ENCODE measurements around the gene CDK15.
"Not testable (repeated sequence)": the region's sequence is repeated elsewhere in the genome, so short reads cannot be mapped to it uniquely, and the experiment has no call there.

Gene CDK15

DNA sequence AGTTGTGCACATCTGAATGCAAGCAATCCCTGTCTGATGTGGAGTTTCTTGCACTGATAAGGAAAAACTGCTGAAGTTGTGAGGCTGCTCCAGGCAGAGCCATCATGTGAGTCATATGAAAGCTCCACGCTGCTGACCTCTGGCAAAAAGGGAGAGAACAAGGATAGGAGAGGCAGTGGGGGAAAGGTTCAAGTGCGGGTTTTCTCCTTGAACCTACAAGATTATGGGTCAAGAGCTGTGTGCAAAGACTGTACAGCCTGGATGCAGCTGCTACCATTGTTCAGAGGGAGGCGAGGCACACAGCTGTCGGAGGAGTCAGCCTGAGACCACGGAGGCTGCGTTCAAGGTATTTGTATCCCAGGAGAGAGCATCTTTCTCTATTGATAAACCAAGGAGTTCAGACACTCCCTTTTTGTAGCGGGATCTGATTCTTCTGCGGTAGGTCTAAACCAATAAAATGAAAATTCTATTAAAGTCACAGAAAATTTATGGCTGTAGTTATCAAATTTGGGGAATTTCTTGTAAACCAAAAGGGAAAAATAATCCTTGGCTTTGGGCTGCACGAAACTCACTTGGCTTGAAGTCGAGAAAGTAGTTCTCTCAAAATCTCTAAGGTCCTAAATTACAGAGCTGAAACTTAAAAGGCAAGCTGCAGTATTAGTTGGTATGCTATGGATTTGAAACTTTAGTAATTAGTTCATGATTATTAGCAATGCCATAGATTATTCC lies at the start of gene CDK15:
TSS of gene CDK15 (plus strand) at position 96 of the 729 bp plus-strand sequence. CDS start at position 224, 128 bp downstream.
- no peak within 1 kb of the TSS for H3K4me3 ChIP-seq (ENCODE audit: low read depth in 1 of 2, low read length in 2 of 2)

DNA sequence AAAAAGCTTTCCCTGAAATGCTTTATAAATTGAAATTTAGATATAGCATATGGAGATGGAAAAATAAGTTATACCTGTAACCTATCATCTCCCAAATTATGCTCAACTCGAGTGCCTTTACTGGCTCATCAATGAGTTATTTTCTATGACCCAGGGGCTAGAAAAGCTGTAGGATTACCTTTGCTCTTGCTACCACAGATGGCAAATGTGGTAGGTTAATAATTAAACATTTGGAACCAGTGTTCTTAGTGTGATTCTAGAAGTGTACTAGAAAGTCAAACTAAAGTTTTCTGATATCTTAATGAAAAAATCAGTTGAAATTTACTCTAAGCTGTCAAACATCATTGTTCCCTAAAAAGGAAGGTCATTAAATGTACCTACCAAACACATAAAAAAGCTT lies 48.1 kb upstream of the CDK15 start:
- Histone ChIP-seq H3K4me3 (ENCODE audit: low read depth in 1 of 2, low read length in 2 of 2) (no peak overlapping the region), H3K4me1 (ENCODE audit: insufficient read depth, low read length) (no peaks in the 10 kb centered on the region), H3K27me3 (ENCODE audit: control insufficient read depth in 1 of 2, insufficient read depth in 2 of 2, low read length in 2 of 2) (no peaks in the 10 kb centered on the region), H3K36me3 (ENCODE audit: insufficient read depth, low read length) (peaks cover 34% of the 10 kb centered on the region), H3K9ac (ENCODE audit: low read length) (no peak overlapping the region), H3K9me3 (ENCODE audit: low read length) (no peaks in the 10 kb centered on the region), H3K27ac (ENCODE audit: low read depth, low read length) (no peak overlapping the region)

More for the DNA sequence above, at the start of gene CDK15:
- Histone ChIP-seq H3K27ac (ENCODE audit: low read depth, low read length) (no peak within 1 kb of the TSS), H3K4me1 (ENCODE audit: insufficient read depth, low read length) (no peaks in the 10 kb centered on the region), H3K27me3 (ENCODE audit: control insufficient read depth in 1 of 2, insufficient read depth in 2 of 2, low read length in 2 of 2) (no peaks in the 10 kb centered on the region), H3K9me3 (ENCODE audit: low read length) (no peaks in the 10 kb centered on the region), H3K9ac (ENCODE audit: low read length) (no peak within 1 kb of the TSS), H3K36me3 (ENCODE audit: insufficient read depth, low read length) (no peaks in the 10 kb centered on the region)

DNA sequence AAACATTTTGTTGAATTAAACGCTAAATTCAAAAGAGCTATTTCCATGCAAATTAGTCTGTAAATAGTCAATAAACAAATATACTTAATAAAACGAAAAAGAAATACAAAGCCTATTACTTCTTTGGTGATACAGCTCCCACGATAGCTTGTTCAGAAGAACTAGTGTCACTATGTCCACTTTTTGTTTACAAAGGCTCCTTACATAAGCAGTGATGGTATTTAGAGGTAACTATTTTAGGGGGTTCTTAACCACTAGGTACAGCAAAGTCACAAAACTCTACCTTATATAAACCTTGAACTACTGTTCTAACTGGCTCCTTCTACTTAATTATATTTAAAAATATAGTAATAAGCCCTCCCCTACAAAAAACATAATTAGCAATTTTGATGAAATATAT lies 47.5 kb upstream of the CDK15 start:
- no peak overlapping the region for H3K4me3 ChIP-seq (ENCODE audit: low read depth in 1 of 2, low read length in 2 of 2)
- no peaks in the 10 kb centered on the region for H3K9me3 ChIP-seq (ENCODE audit: low read length)
- H3K4me1 ChIP-seq (ENCODE audit: insufficient read depth, low read length): no peaks in the 10 kb centered on the region
- peaks cover 38% of the 10 kb centered on the region for H3K36me3 ChIP-seq (ENCODE audit: insufficient read depth, low read length)
- no peak overlapping the region for H3K27ac ChIP-seq (ENCODE audit: low read depth, low read length)
- H3K9ac ChIP-seq (ENCODE audit: low read length): no peak overlapping the region
- H3K27me3 ChIP-seq (ENCODE audit: control insufficient read depth in 1 of 2, insufficient read depth in 2 of 2, low read length in 2 of 2): no peaks in the 10 kb centered on the region

DNA sequence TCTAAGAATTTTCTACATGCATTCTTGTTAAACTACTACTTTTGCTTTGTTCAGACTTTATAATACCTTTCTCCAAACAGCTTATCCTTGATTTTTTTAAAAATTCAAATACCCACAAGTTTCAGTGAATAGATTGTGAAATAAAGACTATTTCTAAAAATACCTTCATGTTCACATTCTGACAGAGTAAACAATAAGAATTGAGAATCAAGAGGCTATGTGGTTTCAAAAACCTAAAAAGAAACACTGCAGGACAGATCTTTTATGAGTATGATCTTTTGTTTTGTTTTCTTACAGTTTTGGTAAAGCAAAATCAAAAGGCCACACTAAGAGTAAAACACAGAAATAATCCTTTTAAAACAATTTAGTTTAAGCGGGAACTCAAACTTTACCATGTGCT lies 46.8 kb upstream of the CDK15 start:
- Histone ChIP-seq H3K36me3 (ENCODE audit: insufficient read depth, low read length) (peaks cover 34% of the 10 kb centered on the region), H3K27ac (ENCODE audit: low read depth, low read length) (no peak overlapping the region), H3K9ac (ENCODE audit: low read length) (no peak overlapping the region), H3K4me3 (ENCODE audit: low read depth in 1 of 2, low read length in 2 of 2) (no peak overlapping the region), H3K9me3 (ENCODE audit: low read length) (no peaks in the 10 kb centered on the region), H3K4me1 (ENCODE audit: insufficient read depth, low read length) (no peaks in the 10 kb centered on the region), H3K27me3 (ENCODE audit: control insufficient read depth in 1 of 2, insufficient read depth in 2 of 2, low read length in 2 of 2) (no peaks in the 10 kb centered on the region)

DNA sequence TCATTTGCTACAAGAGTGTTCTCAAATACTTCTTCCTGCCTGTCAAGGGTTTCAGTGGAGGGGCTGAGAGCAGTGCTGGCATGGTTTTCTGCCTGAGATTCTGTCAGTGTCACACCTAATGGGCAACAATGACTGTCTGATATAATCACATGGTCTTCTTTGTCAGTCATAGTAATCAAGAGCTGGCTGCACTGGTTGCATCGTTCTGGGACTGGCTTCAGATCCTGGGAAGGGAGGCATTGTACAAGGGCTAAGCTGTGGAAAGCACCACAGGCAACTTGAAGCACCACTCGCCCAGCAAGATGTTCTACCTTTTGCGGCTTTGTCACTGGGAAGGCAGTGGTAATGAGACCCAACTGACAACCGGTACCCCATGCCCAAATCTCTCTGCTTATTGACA lies 45.2 kb upstream of the CDK15 start:
- Histone ChIP-seq H3K4me1 (ENCODE audit: insufficient read depth, low read length) (no peaks in the 10 kb centered on the region), H3K9me3 (ENCODE audit: low read length) (no peaks in the 10 kb centered on the region), H3K9ac (ENCODE audit: low read length) (no peak overlapping the region), H3K27me3 (ENCODE audit: control insufficient read depth in 1 of 2, insufficient read depth in 2 of 2, low read length in 2 of 2) (no peaks in the 10 kb centered on the region), H3K36me3 (ENCODE audit: insufficient read depth, low read length) (peaks cover 34% of the 10 kb centered on the region), H3K27ac (ENCODE audit: low read depth, low read length) (no peak overlapping the region), H3K4me3 (ENCODE audit: low read depth in 1 of 2, low read length in 2 of 2) (no peak overlapping the region)

DNA sequence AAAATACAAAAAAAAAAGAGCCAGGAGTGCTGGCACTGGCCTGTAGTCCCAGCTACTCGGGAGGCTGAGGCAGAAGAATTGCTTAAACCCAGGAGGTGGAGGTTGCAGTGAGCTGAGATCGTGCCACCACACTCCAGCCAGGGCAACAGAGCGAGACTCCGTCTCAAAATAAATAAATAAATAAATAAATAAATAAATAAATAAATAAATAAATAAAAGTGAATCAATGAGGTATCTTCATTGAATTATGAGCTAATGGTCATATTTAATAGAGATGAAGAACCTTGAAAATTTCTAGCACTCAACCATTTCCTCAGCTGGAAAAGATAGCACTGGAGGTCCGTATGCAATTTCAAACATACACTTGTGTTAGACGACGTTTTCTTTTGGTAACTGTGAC lies 41.9 kb upstream of the CDK15 start:
- not testable (repeated sequence) for H3K4me1 ChIP-seq (ENCODE audit: insufficient read depth, low read length); H3K9ac ChIP-seq (ENCODE audit: low read length); H3K9me3 ChIP-seq (ENCODE audit: low read length); H3K4me3 ChIP-seq (ENCODE audit: low read depth in 1 of 2, low read length in 2 of 2); H3K27me3 ChIP-seq (ENCODE audit: control insufficient read depth in 1 of 2, insufficient read depth in 2 of 2, low read length in 2 of 2); H3K27ac ChIP-seq (ENCODE audit: low read depth, low read length)
- H3K36me3 ChIP-seq (ENCODE audit: insufficient read depth, low read length): peaks cover 22% of the 10 kb centered on the region

DNA sequence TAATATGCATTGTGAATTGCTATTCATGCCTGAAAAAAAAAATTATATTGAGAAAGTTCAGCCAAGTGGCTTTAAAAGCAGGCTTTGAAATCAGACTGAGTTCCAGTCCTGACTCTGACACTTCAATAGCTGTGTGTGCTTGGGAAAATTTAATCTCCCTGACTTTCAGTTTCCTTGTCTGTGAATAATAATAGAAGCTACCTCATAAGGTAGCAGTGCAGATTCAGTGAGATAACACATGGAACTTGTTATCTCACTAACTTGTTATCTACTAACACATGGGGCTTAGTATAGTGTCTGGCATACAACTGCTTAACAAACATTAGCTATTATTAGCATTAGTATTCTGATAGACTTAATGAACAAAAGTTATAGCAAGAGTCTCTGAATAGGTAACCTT lies 40.5 kb upstream of the CDK15 start:
- no peaks in the 10 kb centered on the region for H3K9me3 ChIP-seq (ENCODE audit: low read length)
- no peak overlapping the region for H3K27ac ChIP-seq (ENCODE audit: low read depth, low read length)
- H3K4me3 ChIP-seq (ENCODE audit: low read depth in 1 of 2, low read length in 2 of 2): no peak overlapping the region
- H3K4me1 ChIP-seq (ENCODE audit: insufficient read depth, low read length): no peaks in the 10 kb centered on the region
- H3K27me3 ChIP-seq (ENCODE audit: control insufficient read depth in 1 of 2, insufficient read depth in 2 of 2, low read length in 2 of 2): no peaks in the 10 kb centered on the region
- H3K9ac ChIP-seq (ENCODE audit: low read length): no peak overlapping the region
- H3K36me3 ChIP-seq (ENCODE audit: insufficient read depth, low read length): peaks cover 14% of the 10 kb centered on the region

DNA sequence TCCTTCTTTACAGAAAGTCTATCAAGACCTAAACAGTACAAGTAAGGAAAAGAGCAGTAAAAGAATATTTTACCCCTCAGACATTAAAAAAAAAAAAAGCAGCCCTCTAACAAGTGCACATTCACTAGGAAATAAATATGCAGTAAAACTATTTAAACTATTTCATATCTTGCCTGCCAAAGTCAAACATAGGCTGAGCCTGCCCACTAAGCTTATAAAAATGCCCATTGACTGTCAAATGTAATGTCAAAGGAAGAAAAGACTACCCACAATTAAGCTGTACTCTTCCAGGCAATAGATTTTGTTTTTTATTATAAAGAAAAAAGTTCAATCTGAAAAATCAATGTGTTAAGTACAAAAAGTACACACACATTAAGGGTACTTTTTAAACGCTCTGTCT lies 37.4 kb upstream of the CDK15 start:
- Histone ChIP-seq H3K9me3 (ENCODE audit: low read length) (no peaks in the 10 kb centered on the region), H3K4me1 (ENCODE audit: insufficient read depth, low read length) (no peaks in the 10 kb centered on the region), H3K9ac (ENCODE audit: low read length) (no peak overlapping the region), H3K4me3 (ENCODE audit: low read depth in 1 of 2, low read length in 2 of 2) (no peak overlapping the region), H3K27ac (ENCODE audit: low read depth, low read length) (no peak overlapping the region), H3K27me3 (ENCODE audit: control insufficient read depth in 1 of 2, insufficient read depth in 2 of 2, low read length in 2 of 2) (no peaks in the 10 kb centered on the region), H3K36me3 (ENCODE audit: insufficient read depth, low read length) (no peaks in the 10 kb centered on the region)

DNA sequence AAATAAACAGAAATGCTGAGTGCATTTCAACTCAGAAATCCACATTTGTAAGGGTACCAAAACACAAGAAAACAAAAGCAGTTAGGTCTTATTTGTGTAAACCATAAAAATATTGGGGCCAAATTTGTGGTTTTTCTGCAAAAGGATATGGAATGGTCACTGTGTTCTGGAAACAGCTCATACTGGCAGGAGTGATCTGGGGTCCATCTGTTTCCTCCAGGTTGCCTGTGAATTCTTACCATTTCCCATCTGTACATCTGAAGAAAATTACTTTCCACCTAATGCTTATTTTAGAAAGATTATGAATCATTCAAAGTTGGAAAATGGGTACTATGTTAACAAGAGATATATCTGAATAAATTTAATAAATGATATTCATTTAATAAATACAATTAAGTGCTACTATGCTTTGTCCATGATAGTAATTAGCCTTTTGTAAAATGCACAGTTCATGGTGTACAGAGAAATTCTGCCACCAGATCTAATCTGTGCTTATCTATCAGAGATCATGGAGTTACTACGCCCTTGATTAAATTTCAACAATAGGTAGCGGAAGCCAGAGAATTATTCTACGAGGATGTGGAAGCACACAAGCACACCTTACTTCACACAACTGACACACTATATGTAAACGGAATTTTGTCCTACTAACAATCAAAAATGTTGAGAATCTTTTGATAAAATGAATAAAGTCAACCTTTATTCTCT lies 36.5 kb upstream of the CDK15 start:
- H3K27me3 ChIP-seq (ENCODE audit: control insufficient read depth in 1 of 2, insufficient read depth in 2 of 2, low read length in 2 of 2): no peaks in the 10 kb centered on the region
- no peaks in the 10 kb centered on the region for H3K36me3 ChIP-seq (ENCODE audit: insufficient read depth, low read length)
- H3K9ac ChIP-seq (ENCODE audit: low read length): no peak overlapping the region
- H3K27ac ChIP-seq (ENCODE audit: low read depth, low read length): no peak overlapping the region
- H3K4me3 ChIP-seq (ENCODE audit: low read depth in 1 of 2, low read length in 2 of 2): no peak overlapping the region
- H3K9me3 ChIP-seq (ENCODE audit: low read length): no peaks in the 10 kb centered on the region
- no peaks in the 10 kb centered on the region for H3K4me1 ChIP-seq (ENCODE audit: insufficient read depth, low read length)

DNA sequence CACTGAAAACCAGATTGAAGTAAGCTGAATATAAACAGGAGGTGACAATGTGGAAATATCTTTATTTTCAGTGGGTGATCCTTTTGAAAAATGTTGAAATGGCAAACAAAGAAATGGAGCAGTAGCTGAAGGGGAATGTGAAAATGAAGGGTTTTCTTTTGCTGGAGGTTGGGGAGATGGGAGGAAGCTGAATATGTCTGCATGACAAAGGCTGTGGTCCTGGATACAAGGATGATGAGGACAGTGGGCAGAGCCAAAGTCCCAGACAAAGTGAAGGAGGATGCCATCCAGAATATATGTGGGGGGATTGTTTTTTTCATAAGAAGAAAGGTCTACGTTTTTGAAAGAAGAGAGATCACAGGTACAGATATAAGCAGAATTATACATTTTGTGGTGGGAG lies 32.3 kb upstream of the CDK15 start:
- Histone ChIP-seq H3K4me1 (ENCODE audit: insufficient read depth, low read length) (peaks cover 4% of the 10 kb centered on the region), H3K27me3 (ENCODE audit: control insufficient read depth in 1 of 2, insufficient read depth in 2 of 2, low read length in 2 of 2) (no peaks in the 10 kb centered on the region), H3K9me3 (ENCODE audit: low read length) (no peaks in the 10 kb centered on the region), H3K9ac (ENCODE audit: low read length) (no peak overlapping the region), H3K4me3 (ENCODE audit: low read depth in 1 of 2, low read length in 2 of 2) (no peak overlapping the region), H3K27ac (ENCODE audit: low read depth, low read length) (no peak overlapping the region), H3K36me3 (ENCODE audit: insufficient read depth, low read length) (no peaks in the 10 kb centered on the region)

DNA sequence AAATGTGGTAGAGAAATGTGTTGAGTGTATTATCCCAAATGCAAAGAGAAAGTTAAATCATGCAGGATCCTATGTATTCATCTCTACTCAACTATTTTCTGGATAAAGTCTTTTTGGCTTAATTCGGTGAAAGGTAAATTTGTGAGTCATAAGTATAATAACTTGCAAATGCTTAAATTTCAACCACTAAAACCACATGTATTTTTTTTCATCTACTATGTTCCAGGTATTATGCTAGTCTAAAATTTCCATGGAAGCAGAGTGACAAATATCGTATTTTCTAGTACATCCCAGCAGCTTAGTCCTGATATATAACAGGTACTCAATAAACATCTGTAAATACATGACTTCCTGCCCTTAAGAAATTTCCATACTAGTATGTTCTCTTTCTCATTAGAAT lies 31.8 kb upstream of the CDK15 start:
- Histone ChIP-seq H3K36me3 (ENCODE audit: insufficient read depth, low read length) (no peaks in the 10 kb centered on the region), H3K4me1 (ENCODE audit: insufficient read depth, low read length) (peaks cover 10% of the 10 kb centered on the region), H3K4me3 (ENCODE audit: low read depth in 1 of 2, low read length in 2 of 2) (no peak overlapping the region), H3K27me3 (ENCODE audit: control insufficient read depth in 1 of 2, insufficient read depth in 2 of 2, low read length in 2 of 2) (no peaks in the 10 kb centered on the region), H3K9me3 (ENCODE audit: low read length) (no peaks in the 10 kb centered on the region), H3K27ac (ENCODE audit: low read depth, low read length) (no peak overlapping the region), H3K9ac (ENCODE audit: low read length) (no peak overlapping the region)

DNA sequence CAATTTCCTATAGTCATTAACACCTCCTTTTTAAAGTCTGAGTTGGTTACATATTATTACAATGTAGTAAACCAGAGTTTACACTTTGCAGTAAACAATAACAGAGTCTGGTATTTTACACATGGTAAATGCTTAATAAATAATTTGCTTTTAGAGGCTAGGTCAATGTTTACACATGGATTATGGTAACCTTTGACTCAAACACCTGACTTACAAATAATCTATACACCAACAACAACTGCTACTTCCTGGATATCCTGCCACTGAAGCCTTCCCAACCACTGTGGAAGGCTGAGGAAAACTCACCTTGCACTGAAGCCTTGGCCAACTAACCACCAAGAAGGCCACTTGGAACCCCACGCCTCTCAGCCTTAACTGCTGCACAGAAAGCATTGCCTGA lies 31.0 kb upstream of the CDK15 start:
- Histone ChIP-seq H3K27ac (ENCODE audit: low read depth, low read length) (no peak overlapping the region), H3K27me3 (ENCODE audit: control insufficient read depth in 1 of 2, insufficient read depth in 2 of 2, low read length in 2 of 2) (no peaks in the 10 kb centered on the region), H3K4me3 (ENCODE audit: low read depth in 1 of 2, low read length in 2 of 2) (no peak overlapping the region), H3K4me1 (ENCODE audit: insufficient read depth, low read length) (peaks cover 15% of the 10 kb centered on the region), H3K9ac (ENCODE audit: low read length) (no peak overlapping the region), H3K9me3 (ENCODE audit: low read length) (no peaks in the 10 kb centered on the region), H3K36me3 (ENCODE audit: insufficient read depth, low read length) (no peaks in the 10 kb centered on the region)
